H9 (cell line): ENCODE measurements around the gene ST6GALNAC5. TPM values are rescaled to one million over a fixed set of nuclear protein-coding genes. Genes with fewer than 3 reads are reported as not detected.

Experiments used
- DNase-seq: peaks from one replicate; pipeline ENCODE4 v3.0.0-alpha.2; 2017
- H2AFZ ChIP-seq: one replicate; pipeline ENCODE4 v1.6.1; 2013; ENCODE audit warnings: mild to moderate bottlenecking, low read length, control low read depth, moderate library complexity
- H2AK5ac ChIP-seq: 2 replicates; pipeline ENCODE4 v1.6.1; 2013; ENCODE audit warnings: low read length, control low read depth, mixed read lengths; ENCODE audit not compliant: insufficient read length
- H2BK120ac ChIP-seq: one replicate; pipeline ENCODE4 v1.6.1; 2013; ENCODE audit warnings: low read depth, mild to moderate bottlenecking, low read length, control low read depth, inconsistent platforms; ENCODE audit not compliant: poor library complexity, severe bottlenecking
- H2BK12ac ChIP-seq: 2 replicates; pipeline ENCODE4 v1.6.1; 2013; ENCODE audit warnings: low read length, control low read depth, mixed read lengths, low read depth; ENCODE audit not compliant: insufficient read length
- H2BK15ac ChIP-seq: 2 replicates; pipeline ENCODE4 v1.6.1; 2013; ENCODE audit warnings: low read depth, low read length, control low read depth
- H2BK20ac ChIP-seq: one replicate; pipeline ENCODE4 v1.6.1; 2013; ENCODE audit warnings: low read depth, mild to moderate bottlenecking, low read length, control low read depth, inconsistent platforms; ENCODE audit not compliant: poor library complexity, severe bottlenecking
- H2BK5ac ChIP-seq: 2 replicates; pipeline ENCODE4 v1.6.1; 2013; ENCODE audit warnings: low read length, control low read depth, mixed read lengths; ENCODE audit not compliant: insufficient read length
- H3K14ac ChIP-seq: 2 replicates; pipeline ENCODE4 v1.6.1; 2013; ENCODE audit warnings: low read length, control low read depth; ENCODE audit not compliant: insufficient read depth
- H3K18ac ChIP-seq: 2 replicates; pipeline ENCODE4 v1.6.1; 2013; ENCODE audit warnings: low read depth, mild to moderate bottlenecking, mixed read lengths, low read length, control low read depth; ENCODE audit not compliant: insufficient read length
- H3K23ac ChIP-seq: 2 replicates; pipeline ENCODE4 v1.6.1; 2013; ENCODE audit warnings: low read length, control low read depth, mixed read lengths, low read depth; ENCODE audit not compliant: insufficient read length
- H3K23me2 ChIP-seq: 2 replicates; pipeline ENCODE4 v1.6.1; 2013; ENCODE audit warnings: low read depth, mild to moderate bottlenecking, mixed read lengths, low read length, control low read depth; ENCODE audit not compliant: insufficient read length, poor library complexity, severe bottlenecking
- H3K27ac ChIP-seq: 2 replicates; pipeline ENCODE4 v1.5.1; 2013; ENCODE audit warnings: low read length, control low read depth, mixed read lengths, low read depth; ENCODE audit not compliant: insufficient read length
- H3K27me3 ChIP-seq: 2 replicates; pipeline ENCODE4 v1.6.1; 2013; ENCODE audit warnings: low read length, control low read depth, inconsistent platforms; ENCODE audit not compliant: insufficient read depth
- H3K4ac ChIP-seq: 2 replicates; pipeline ENCODE4 v1.6.1; 2013; ENCODE audit warnings: low read depth, mild to moderate bottlenecking, control low read depth, inconsistent platforms, low read length, moderate library complexity
- H3K4me1 ChIP-seq: 2 replicates; pipeline ENCODE4 v1.6.1; 2013; ENCODE audit warnings: low read length, control low read depth, inconsistent platforms; ENCODE audit not compliant: insufficient read depth
- H3K4me2 ChIP-seq: 2 replicates; pipeline ENCODE4 v1.6.1; 2013; ENCODE audit warnings: low read length, control low read depth, mixed read lengths; ENCODE audit not compliant: insufficient read length, insufficient read depth
- H3K56ac ChIP-seq: 2 replicates; pipeline ENCODE4 v1.6.1; 2013; ENCODE audit warnings: low read depth, mild to moderate bottlenecking, mixed read lengths, low read length, control low read depth; ENCODE audit not compliant: insufficient read length
- H3K79me1 ChIP-seq: 2 replicates; pipeline ENCODE4 v1.6.1; 2013; ENCODE audit warnings: low read depth, mild to moderate bottlenecking, moderate library complexity, low read length, control low read depth, inconsistent platforms; ENCODE audit not compliant: insufficient read depth, poor library complexity, severe bottlenecking
- H3K79me2 ChIP-seq: 2 replicates; pipeline ENCODE4 v1.6.1; 2013; ENCODE audit warnings: low read length, control low read depth, inconsistent platforms; ENCODE audit not compliant: insufficient read depth
- H3K9ac ChIP-seq: 2 replicates; pipeline ENCODE4 v1.6.1; 2013; ENCODE audit warnings: low read length, control low read depth, mixed read lengths; ENCODE audit not compliant: insufficient read length; ENCODE audit errors: extremely low read depth
- H3K9me3 ChIP-seq: one replicate; pipeline ENCODE4 v1.6.1; 2013; ENCODE audit warnings: low read depth, low read length, inconsistent platforms; ENCODE audit not compliant: control insufficient read depth
- H3T11ph ChIP-seq: one replicate; pipeline ENCODE4 v1.6.1; 2013; ENCODE audit warnings: mild to moderate bottlenecking, low read length, control low read depth, inconsistent platforms
- H4K20me1 ChIP-seq: one replicate; pipeline ENCODE4 v1.6.1; 2013; ENCODE audit not compliant: control insufficient read depth, insufficient read length, insufficient read depth
- H4K5ac ChIP-seq: 2 replicates; pipeline ENCODE4 v1.6.1; 2013; ENCODE audit warnings: low read depth, mild to moderate bottlenecking, mixed read lengths, low read length, control low read depth; ENCODE audit not compliant: insufficient read length
- H4K8ac ChIP-seq: replicated peaks from 2 replicates; pipeline ENCODE4 v1.6.1; 2013; ENCODE audit warnings: low read length, control low read depth, mixed read lengths, low read depth; ENCODE audit not compliant: insufficient read length
- H4K91ac ChIP-seq: 2 replicates; pipeline ENCODE4 v1.6.1; 2013; ENCODE audit warnings: low read depth, mild to moderate bottlenecking, moderate library complexity, mixed read lengths, low read length, control low read depth; ENCODE audit not compliant: insufficient read length
- H3K27ac Mint-ChIP-seq, 3 experiments: 2 replicates in 2 of 3; 3 replicates in 1 of 3; pipeline ENCODE4 v1.8.0; 2020 to 2021; ENCODE audit warnings: mixed read lengths in 3 of 3, mild to moderate bottlenecking in 1 of 3, moderate library complexity in 1 of 3
- H3K27me3 Mint-ChIP-seq: 2 replicates; pipeline ENCODE4 v1.8.0; 2021; ENCODE audit warnings: low read depth, mild to moderate bottlenecking, moderate library complexity, mixed read lengths
- H3K36me3 Mint-ChIP-seq, 3 experiments: 2 replicates in 2 of 3; 3 replicates in 1 of 3; pipeline ENCODE4 v1.8.0; 2020 to 2021; ENCODE audit warnings: low read depth in 3 of 3, mixed read lengths in 3 of 3; ENCODE audit not compliant: insufficient read depth in 1 of 3
- H3K4me1 Mint-ChIP-seq, 2 experiments: 2 replicates each; pipeline ENCODE4 v1.8.0; 2020; ENCODE audit warnings: mixed read lengths in 2 of 2
- H3K4me3 Mint-ChIP-seq, 2 experiments: 2 replicates in 1 of 2; 3 replicates in 1 of 2; pipeline ENCODE4 v1.8.0; 2020 to 2021; ENCODE audit warnings: mild to moderate bottlenecking in 2 of 2, mixed read lengths in 2 of 2, moderate library complexity in 1 of 2
- H3K9me3 Mint-ChIP-seq, 2 experiments: 2 replicates in 1 of 2; 3 replicates in 1 of 2; pipeline ENCODE4 v1.8.0; 2020; ENCODE audit warnings: mild to moderate bottlenecking in 2 of 2, mixed read lengths in 2 of 2, moderate library complexity in 1 of 2
- total RNA-seq: library from RNA; stranded (reverse); gene quantifications from 2 replicates; pipeline ENCODE4 v1.2.1, GENCODE V29; 2021
- TF ChIP-seq, protein P1 (sequence below): fragments of 200-600 bp; sonication (generic); conservative IDR thresholded peaks from 3 replicates; pipeline ENCODE4 v1.8.0; 2021; ENCODE audit warnings: antibody characterized with exemption, mild to moderate bottlenecking

ST6GALNAC5 gene
- total RNA-seq, 1 experiment from 2014 or later = 3.3 TPM

GRCh38 chr1:76881762-76882161 is 14.5 kb downstream of the ST6GALNAC5 start:
- H3K36me3 Mint-ChIP-seq = no peaks in the 10 kb centered on the region
- Histone ChIP-seq H3K4ac (no peak overlapping the region), H3K79me2 (no peaks in the 10 kb centered on the region), H2BK12ac (no peak overlapping the region), H3K4me1 (no peaks in the 10 kb centered on the region), H2BK5ac (no peak overlapping the region), H3K4me2 (no peak overlapping the region), H4K8ac (no peak overlapping the region), H3T11ph (no peak overlapping the region), H2BK20ac (no peak overlapping the region), H4K91ac (no peak overlapping the region), H3K18ac (no peak overlapping the region), H3K23me2 (no peaks in the 10 kb centered on the region), H3K79me1 (no peaks in the 10 kb centered on the region), H3K23ac (no peak overlapping the region), H4K20me1 (no peaks in the 10 kb centered on the region), H2BK15ac (no peak overlapping the region), H2AFZ (no peak overlapping the region), H3K9ac (no peak overlapping the region), H3K14ac (no peak overlapping the region), H2BK120ac (no peak overlapping the region), H3K9me3 (no peaks in the 10 kb centered on the region), H3K56ac (no peak overlapping the region), H3K27me3 (no peaks in the 10 kb centered on the region), H3K27ac (no peak overlapping the region), H4K5ac (no peak overlapping the region), H2AK5ac (no peak overlapping the region)
- H3K9me3 Mint-ChIP-seq = no peaks in the 10 kb centered on the region
- no peak overlapping the region for H3K4me3 Mint-ChIP-seq
- no peaks in the 10 kb centered on the region for H3K4me1 Mint-ChIP-seq
- H3K27ac Mint-ChIP-seq = no peak overlapping the region
- no peak for DNase-seq
- H3K27me3 Mint-ChIP-seq = no peaks in the 10 kb centered on the region
- TF ChIP-seq, protein P1, sequence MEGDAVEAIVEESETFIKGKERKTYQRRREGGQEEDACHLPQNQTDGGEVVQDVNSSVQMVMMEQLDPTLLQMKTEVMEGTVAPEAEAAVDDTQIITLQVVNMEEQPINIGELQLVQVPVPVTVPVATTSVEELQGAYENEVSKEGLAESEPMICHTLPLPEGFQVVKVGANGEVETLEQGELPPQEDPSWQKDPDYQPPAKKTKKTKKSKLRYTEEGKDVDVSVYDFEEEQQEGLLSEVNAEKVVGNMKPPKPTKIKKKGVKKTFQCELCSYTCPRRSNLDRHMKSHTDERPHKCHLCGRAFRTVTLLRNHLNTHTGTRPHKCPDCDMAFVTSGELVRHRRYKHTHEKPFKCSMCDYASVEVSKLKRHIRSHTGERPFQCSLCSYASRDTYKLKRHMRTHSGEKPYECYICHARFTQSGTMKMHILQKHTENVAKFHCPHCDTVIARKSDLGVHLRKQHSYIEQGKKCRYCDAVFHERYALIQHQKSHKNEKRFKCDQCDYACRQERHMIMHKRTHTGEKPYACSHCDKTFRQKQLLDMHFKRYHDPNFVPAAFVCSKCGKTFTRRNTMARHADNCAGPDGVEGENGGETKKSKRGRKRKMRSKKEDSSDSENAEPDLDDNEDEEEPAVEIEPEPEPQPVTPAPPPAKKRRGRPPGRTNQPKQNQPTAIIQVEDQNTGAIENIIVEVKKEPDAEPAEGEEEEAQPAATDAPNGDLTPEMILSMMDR = no peak
